Stimulated activated CD4-positive, alpha-beta T cell treated with anti-CD3 and anti-CD28 coated beads, Interleukin-1b, Interleukin-23, amount 100 ng/mL, for 1 hour (primary cell): ENCODE results near the gene DDX20.

Experiments used
- DNase-seq, 2 donors: peaks; one replicate each; pipeline ENCODE4 v3.0.0-alpha.2; 2020; ENCODE audit warnings: low read depth in 2 of 2

Gene DDX20, protein sequence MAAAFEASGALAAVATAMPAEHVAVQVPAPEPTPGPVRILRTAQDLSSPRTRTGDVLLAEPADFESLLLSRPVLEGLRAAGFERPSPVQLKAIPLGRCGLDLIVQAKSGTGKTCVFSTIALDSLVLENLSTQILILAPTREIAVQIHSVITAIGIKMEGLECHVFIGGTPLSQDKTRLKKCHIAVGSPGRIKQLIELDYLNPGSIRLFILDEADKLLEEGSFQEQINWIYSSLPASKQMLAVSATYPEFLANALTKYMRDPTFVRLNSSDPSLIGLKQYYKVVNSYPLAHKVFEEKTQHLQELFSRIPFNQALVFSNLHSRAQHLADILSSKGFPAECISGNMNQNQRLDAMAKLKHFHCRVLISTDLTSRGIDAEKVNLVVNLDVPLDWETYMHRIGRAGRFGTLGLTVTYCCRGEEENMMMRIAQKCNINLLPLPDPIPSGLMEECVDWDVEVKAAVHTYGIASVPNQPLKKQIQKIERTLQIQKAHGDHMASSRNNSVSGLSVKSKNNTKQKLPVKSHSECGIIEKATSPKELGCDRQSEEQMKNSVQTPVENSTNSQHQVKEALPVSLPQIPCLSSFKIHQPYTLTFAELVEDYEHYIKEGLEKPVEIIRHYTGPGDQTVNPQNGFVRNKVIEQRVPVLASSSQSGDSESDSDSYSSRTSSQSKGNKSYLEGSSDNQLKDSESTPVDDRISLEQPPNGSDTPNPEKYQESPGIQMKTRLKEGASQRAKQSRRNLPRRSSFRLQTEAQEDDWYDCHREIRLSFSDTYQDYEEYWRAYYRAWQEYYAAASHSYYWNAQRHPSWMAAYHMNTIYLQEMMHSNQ

DNA sequence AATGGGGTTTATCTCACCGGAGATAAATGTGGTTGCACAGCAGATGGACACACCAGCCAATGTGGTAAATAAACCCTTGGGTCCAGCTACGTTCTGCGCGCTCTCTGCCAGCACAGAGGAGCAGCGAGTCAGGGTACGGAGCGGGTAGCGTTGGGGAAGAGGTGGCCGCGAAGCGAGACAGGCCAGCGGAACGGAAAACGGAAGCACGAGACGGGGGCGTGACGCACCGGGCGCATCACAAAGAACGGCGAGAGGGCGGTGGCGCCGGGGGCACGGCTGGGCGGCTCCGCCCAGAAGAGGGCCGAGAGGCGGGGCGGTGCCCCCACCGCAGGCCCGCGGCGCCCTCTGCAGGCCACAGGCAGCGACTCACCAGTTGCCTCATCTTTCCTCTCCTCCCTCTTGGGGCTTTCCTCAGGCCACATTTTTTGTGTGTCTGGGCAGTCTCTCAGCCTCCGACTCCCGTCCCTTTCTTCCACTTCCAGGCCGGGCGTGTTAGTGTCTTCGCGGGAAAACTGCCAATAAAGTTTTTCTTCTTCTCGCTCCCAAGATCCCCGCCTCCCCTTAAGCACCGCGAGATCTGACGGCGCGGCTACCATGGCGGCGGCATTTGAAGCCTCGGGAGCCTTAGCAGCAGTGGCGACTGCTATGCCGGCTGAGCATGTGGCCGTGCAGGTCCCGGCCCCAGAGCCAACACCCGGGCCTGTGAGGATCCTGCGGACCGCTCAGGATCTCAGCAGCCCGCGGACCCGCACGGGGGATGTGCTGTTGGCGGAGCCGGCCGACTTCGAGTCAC lies at the start of gene DDX20:
TSS of gene DDX20 (plus strand) at position 571 of the 793 bp plus-strand sequence. CDS start at position 595, 24 bp downstream.
- peak; percentile 81 to 83 for DNase-seq

DNA sequence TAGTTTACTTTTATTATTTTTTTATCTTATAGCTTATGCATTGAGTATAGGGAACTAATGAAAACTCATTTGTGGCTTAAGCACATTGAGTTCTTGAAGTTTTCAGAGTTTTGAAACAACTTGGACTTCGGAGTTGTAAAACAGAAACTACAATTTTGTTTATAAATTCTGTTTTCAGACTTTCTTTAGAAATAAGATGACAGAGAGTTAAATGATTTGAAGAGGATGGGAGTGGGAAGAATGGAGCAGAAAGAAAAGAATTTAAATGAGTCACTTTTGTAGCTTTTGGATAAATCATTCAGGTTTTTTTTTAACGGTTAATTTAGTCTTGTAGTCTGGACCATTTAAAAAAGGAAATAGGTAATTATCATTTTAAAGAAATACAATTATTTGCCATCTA lies 48.8 kb upstream of the DDX20 start:
- DNase-seq = no peak

DNA sequence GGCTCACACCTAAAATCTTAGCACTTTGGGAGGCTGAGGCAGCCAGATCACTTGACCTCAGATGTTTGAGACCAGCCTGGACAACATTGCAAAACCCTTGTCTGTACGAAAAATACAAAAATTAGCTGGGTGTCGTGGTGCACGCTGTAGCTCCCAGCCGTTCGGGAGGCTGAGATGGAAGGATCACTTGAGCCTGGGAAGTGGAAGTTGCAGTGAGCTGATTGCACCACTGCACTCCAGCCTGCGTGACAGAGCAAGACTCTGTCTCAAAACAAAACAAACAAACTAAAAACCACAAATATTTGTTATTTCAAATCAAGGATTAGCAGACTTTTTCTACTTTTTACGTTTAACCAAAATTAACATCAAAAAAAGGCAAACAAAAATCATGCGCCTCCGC lies 47.8 kb upstream of the DDX20 start:
- no peak for DNase-seq

DNA sequence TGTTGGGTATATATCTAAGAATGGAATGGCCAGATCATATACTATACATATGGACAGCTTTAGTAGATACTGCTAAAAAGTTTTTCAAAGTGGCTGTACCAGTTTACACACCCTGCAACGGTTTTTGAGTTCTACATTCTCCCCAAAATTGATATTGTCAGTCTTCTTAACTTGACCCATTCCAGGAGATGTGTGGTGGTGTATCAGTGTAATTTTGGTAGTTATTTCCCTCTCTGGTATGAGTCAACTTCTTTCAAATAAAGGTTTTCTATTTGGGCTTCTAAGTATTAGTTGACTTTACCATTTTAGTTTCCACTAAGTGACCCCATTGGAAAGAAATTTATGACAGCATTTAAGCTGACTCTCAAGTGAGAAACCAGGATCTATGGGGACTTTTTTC lies 45.7 kb upstream of the DDX20 start:
- DNase-seq = no peak

DNA sequence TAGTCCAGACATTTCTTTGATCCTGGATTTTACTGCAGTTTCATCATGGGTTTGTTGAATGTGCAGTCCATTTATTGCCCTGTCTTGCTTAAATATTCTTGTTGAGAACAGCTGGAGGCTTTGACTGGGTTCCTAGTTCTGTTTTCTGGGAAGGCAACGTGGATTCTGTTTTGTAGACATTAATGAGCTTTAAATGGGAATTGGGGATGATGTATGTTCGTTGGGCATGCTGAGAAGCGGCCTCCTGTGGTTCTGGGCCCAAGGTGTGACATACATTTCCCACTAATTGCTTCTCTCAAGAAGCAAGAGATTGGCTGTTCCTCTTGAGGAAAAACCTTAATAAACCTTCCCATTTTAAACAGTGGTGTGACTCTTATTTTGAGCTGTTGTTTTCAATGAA lies 39.4 kb upstream of the DDX20 start:
- DNase-seq = no peak

DNA sequence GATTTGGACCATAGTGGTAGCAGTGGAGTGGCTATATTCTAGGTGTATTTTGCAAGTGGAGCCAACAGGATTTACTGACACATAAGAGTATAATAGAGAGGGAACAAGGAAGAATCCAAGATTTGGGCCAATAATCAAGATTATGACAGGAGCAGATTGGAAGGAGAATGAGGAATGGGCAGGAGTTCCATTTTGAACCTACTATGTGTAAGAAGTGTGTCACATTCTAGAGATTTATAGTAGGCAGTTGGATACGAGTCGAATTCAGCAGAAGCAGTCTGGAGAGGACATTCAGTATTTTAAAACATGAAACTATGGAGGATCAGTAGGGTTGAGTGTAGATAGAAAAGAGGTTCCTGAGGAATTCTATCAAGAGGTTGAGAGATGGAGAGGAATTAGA lies 38.3 kb upstream of the DDX20 start:
- no peak for DNase-seq

DNA sequence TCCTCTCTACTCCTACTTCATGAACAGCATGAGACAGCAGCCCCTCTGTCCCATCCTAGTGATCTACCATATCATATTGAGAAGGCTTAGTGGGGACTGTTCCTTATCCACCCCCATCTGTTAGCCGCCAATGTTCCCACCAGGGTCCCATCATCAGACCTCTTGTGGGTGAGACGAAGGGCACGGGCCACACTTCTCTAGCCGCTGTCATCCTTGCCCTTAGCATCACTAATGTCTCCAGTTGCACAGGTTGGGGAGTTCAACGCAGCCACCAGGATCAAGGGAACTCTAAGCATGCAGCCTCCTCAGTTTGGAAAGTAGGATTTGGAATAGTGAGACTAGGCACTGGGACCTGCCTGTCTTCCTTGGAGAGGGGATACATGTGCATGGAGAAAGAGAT lies 36.6 kb upstream of the DDX20 start:
- DNase-seq = no peak

DNA sequence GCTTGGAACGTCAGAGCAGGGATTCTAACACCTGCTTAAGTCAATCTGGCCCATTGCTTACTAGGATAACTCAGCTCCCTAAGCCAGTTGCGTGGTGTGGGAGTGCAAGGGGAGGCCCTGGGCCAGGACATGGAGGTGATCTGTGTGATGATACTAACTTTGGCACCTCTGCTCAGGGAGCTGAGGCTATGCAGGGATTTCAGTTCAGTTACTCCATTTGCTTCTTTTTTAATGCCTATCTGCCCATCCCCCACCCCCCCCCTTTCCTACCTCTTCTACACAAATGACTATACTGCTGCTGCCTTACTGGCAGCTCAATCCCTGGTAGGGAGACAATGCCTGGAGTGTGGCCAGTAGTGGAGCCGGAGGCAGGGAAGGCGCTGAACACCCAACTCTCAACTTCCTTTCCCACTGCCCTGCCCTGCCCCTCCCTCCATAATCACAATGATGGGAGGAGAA lies 36.0 kb upstream of the DDX20 start:
- no peak for DNase-seq

DNA sequence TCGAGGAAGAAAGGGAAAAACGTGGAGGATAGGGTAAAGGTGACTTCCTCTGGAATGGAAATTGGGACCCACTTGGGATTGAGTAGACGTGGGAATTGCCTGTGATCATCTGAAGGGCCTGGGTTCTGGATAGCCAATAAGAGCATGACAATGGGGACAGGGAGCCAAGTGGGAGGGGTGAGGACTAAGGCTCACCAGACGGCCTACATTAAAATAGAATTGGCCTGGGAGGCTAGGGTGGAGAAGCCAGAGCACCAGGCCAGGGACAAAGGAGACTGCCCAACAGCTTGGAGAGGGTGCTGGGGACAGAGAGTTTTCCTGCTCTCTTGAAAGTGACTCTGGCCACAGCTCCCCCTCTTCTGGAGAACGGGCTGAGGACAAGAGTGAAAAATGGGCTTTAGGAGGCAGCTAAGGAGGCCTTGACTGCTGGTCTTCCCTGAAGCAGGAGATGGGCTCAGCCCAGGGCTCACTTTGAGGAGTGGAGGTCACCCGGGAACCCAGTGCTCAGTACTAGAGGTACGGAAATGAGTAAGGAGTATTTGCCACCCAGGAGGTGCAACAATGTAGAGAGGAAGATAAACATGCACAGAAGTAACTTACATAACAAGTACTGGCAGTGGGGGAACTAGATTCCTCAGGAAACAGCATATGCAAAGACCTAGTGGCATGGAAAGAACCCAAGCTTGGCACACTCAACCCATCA lies 35.3 kb upstream of the DDX20 start:
- no peak for DNase-seq

DNA sequence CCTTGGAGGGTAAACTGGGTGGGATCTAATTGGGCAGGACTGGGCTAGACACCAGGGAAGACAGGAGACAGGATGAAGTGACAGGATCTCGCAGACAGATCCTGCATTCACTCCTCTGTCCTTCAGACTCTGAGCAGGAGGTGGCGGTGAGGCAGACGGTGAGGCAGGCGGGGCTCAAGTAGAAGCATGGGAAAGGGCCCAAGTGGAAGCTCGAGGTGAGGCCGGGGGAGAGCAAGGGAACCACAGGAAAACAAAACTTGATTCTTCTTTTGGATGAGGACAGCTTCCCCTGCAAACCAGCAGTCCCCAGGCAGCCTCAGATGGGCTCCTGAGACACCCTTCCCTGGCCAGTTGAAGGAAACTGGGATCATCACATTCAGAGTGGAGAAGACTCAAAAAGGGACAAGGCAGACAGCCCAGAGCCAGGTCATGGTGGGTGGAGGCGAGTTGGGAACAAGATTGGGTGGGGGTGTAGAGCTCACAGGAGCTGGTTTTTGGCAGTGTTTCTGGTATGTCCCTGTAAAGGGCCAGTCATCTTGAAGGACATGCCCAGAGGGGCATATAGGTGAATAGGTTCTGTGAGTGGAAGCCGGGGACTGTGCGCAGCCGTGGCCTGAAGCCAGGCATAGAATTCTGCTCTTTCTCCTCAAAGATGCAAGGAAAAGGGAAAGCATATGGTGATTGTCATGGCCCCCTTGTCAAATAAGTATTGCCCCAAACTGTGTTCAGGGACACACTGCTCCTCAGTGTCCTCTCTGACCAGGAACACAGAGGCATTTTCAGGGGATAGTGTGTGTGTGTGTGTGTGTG lies 34.5 kb upstream of the DDX20 start:
- DNase-seq = no peak

DNA sequence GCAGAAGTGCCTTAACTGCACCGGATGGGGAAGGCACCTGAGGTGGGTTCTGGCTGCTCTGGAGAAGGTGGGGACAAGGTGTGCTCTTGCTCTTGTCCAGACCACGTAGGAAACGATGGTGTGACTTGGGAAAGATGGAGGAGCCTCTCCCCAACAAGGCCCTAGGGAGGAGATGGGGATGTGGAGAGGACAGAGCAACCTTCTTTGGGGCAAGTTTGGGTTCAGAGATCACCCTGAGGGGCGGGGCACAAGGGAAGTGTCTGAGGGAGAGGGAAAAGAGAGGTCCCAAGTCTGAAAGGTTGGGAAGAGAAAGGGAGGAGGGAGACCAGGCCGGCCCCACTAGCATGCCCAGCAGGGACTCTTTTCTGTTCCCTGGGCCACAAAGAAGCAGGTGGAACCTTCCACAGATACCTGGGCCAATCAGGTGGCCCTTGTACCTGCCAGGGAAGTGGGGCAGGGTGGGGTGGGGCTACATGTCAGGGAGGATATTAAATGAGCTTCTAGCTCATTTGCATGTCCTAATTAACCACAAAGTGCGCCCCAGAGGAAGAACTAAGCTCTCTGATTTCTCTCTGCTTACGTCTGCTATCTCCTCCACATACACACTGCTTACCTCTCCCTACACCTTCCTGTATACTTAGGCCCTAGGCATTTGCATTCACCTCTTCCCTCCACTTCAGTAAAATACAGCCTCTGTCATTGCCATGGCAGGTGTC lies 32.5 kb upstream of the DDX20 start:
- no peak for DNase-seq

DNA sequence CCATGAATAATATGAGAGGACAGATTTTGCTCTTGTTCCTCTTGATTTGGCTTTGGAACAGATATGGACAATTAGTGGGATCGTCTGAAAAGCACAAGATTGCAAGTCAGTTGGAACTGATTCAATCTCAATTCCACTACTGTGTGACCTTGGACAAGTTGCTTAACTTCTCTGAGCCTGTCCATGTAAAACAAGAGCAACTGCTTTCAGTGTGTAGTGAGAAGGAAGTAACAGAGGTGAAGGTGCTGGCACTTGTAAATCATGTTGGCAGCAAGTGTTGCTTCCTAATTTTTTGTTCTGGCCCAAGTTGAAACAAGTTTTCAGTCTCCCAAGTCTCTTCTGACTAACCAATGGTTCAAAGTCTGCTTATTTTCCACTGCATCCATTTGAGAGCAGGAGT lies 31.8 kb upstream of the DDX20 start:
- no peak for DNase-seq

DNA sequence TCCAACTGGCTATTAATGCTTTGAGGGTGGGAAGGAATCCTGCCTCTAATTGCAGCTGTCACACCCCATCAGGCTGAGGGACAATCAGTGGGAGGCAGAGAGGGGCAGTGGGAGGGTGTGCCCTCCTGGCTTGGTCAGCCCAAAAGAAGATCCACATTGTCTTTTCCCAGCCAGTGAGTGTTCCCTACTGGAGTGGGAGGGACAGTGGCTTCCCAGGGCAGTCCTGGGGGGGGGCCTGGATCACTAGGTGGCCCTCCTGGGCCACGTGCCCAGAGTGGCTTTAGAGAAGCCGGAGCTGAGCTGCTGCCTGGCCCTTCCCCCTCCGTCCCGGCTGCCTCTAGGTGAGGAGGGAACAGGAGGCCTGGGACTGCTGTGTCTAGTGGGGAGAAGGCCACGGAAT lies 30.5 kb upstream of the DDX20 start:
- no peak for DNase-seq

DNA sequence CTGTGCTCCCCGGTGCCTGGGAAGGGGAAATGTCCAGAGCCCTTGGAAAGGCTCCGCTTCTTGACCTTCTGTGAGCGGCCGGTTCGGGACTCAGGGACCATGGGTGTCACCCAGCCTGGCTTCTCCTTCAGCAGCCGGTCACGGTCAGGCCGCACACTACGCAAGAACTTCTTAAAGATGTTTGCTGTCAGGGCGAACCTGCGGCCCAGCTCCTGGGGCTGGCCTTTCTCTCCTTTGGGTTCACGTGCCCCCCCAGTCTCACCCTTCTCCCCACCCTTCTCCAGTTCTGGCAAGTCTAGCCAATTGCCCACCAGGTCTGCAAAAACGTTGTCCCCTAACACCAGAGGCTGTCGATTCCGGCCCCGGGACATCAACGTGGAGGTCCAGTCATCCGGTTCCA lies 28.6 kb upstream of the DDX20 start:
- DNase-seq = no peak

DNA sequence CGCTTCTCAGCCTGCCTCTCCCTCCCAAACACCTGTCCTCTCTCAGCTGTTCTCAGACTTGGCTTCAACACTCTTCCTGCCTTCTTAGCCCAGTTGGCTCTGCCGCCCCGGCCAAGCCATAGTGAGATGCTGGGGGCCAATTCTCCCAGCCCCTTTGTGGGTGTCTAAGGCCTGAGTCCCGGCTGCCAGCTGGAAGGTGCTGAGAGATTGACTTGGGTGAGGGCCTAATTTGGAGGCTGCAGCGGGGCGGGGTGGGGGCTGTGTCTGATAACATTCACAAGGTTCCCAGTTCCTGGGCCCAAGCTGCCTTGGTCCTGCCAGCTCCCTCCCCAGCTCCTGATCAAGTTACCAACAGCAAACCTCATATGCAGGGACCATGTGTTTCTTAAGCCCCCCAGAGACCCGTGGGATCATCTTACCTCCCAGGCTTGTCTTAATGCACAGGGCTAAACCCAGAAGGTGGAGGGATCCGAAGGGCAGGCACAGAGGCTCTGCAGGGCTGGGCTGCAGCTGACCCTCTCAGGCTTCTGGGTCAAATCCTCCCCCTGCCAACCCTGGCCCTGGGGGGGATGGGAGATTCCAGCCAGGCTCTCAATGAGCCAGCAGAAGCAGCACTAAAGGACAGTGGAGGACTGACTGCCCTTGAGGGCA lies 26.3 kb upstream of the DDX20 start:
- DNase-seq = no peak

DNA sequence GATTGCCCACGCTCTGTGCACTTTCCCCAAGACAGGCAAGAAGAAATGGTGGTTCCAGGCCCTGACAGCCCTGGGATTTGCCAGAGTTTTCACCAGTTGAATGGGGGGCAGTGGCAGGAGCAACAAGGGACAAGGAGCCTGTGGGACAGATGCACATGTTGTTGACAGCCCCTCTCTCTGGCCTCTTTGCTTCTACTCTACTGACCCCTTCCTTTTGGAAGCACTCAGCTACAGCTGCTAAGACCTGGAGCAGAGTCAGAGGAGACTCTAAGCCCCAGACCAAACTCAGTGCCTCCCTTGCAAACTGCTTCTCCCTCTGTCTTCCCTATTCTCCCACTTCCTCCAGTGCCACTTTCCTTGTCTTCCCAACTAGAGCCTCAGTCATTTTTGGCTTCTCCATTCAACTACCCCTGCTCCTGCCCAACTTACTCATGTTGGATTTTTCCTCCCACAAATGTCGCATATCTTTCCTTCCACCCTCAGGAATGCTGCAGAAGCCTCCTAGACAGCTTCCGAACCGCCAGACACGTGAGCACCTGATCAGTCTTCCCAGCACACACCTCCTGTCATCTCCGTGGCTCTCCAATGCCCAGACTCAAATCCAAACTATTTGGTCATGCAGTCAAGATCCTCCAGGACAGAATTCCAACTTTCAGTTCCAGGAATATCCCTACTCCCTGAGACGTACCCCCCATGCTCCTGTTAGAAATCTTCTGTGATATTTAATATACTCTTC lies 25.6 kb upstream of the DDX20 start:
- no peak for DNase-seq

DNA sequence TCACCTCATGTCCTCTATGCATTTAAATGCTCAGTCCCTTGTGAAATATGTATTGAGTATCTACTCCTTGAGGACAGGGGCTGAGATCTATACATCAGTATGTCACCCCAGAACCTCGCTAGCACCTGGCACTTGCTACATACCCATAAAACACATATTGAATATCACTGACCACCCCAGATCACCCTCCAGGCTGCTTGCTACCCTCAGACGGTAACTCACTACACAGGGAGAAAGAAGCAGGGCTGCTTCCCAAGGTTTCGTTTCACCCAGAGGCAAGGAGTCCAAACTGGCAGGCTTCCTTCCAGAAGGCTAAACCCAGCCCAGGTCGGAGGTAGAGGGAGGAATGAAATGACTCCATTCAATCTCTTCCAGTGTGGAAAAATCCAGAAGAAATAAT lies 25.0 kb upstream of the DDX20 start:
- no peak for DNase-seq

DNA sequence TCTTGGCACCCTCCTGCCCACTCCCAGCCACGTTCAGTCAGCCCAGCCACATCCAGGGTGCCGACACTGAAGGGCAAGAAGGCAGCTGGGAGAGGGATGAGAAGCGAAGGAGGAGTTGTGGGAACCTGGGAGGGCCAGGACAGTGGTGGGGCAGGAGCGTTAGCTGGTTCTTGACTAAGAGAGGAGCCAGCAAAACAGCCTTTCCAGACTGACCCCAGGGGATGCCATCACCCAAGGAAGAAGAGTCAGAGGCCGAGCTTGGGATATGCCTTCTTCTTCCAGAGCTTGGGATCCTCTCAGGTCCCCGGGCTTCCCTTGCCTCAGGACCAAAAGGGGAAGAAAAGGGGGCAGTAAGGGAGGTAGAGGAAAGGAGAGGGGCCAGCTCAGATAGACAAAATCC lies 23.7 kb upstream of the DDX20 start:
- DNase-seq = no peak

DNA sequence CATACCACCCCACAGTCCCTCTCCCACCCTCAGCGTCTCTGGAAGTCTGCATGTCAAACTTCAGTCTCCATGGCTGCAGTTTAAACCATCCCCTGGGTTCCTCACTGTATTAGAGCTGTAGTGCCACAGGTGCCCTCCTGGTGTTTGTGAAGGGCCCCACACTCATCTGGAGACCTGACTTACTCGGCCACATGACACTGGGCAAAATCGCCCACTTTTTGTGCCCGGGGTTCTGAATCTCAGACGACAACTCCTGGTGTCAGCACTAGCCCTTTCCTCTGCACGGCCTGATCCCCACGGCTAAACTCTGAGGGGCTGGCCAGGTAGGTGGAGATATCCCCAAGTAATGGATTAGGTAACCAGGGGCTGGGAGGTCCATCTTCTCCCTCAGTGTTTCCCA lies 23.0 kb upstream of the DDX20 start:
- DNase-seq = no peak
